ENCODE results near the gene RPRD1B. TPM values are rescaled to one million over a fixed set of nuclear protein-coding genes. Genes with fewer than 3 reads are reported as not detected.

Gene RPRD1B
- total and polyA plus RNA-seq, 7 donors: 10.2 to 31.9 (median 27.2) TPM

DNA sequence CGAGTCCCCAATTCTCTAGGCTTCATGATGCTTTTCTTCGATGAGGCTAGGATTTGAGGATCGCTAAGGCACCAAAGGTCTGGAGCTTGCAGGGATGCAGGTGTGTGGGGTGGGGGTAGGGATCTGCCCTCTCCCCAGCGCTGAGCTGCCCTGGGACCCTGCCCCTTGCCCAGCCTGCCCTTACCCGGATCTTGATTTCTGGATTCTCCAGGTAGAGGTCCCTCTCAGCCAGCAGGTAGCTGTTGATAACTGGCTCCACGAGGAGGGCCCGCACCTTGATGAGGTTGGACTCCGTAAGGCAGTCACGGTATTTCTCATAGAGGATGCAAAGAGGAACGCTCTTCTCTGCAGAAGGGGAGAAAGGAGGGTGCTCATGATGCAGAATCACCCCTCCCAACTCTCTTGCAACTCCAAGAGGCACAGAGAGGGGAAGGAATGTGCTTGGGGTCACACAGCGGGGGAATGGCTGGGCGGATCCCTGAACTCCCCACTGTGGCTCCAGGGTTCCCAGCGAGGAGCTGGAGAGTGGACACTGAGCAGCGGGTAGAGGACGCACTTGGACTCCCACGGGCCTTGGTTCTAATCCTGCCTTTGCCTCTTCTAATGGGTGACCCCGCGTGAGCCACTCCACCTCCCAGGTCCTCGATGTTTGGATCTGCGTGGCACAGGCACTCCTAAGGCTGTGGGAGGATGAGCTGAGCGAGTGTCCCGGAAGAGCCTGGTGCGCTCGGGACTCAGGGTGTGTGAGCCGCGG, 98.8 kb downstream of the RPRD1B start:
- H3K36me3 ChIP-seq: peaks cover 0 to 37% (median 19%) of the 10 kb centered on the region in 4 donors
- H3K4me1 ChIP-seq: peaks cover 0 to 4% (median 1%) of the 10 kb centered on the region in 4 donors
- H3K9me3 ChIP-seq: no peaks in the 10 kb centered on the region
- peak; percentile 48 for DNase-seq
- WGBS, 2 donors: 91 to 94% methylated on average over 26 of the region's 26 CpGs
- no peak overlapping the region for H3K4me3 ChIP-seq
- no peak overlapping the region for H3K27ac ChIP-seq
- intact Hi-C loops (cut with DNase I): no loop called here
- no peak for TF ChIP-seq EP300 (IDR thresholded peaks at IDR 0.05)
- TF ChIP-seq, protein P1, sequence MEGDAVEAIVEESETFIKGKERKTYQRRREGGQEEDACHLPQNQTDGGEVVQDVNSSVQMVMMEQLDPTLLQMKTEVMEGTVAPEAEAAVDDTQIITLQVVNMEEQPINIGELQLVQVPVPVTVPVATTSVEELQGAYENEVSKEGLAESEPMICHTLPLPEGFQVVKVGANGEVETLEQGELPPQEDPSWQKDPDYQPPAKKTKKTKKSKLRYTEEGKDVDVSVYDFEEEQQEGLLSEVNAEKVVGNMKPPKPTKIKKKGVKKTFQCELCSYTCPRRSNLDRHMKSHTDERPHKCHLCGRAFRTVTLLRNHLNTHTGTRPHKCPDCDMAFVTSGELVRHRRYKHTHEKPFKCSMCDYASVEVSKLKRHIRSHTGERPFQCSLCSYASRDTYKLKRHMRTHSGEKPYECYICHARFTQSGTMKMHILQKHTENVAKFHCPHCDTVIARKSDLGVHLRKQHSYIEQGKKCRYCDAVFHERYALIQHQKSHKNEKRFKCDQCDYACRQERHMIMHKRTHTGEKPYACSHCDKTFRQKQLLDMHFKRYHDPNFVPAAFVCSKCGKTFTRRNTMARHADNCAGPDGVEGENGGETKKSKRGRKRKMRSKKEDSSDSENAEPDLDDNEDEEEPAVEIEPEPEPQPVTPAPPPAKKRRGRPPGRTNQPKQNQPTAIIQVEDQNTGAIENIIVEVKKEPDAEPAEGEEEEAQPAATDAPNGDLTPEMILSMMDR (IDR thresholded peaks at IDR 0.05): no peak
- TF ChIP-seq POLR2A (IDR thresholded peaks at IDR 0.05): no peak
- no peak for TF ChIP-seq POLR2AphosphoS5 (IDR thresholded peaks at IDR 0.05)
- no peaks in the 10 kb centered on the region for H3K27me3 ChIP-seq

DNA sequence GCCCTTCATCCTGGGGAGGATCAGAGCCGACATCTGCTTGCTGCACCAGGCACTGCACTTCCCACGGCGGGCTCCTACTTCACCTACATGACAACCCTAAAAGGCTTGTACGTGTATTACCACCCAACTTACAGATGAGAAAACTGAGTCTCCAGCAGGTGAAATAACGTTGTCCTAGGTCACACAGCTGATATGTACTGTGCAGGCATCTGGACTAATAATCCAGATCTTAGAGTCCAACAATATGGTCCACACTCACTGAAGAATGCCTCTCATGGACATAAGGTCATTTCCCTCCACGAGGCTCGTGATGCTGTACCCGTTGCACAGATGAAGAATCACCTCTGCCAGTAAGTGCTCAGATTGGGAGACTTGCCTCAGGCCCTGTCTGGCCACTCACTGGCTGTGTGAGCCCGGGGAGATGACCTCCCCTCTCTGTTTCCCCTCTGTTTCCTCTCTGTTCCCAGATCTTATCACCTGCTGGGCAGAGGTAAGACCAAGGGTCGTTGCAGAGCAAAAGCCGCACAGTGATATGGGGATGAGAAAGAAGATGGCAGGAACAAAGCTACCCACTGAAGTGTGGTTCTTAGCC, 99.5 kb downstream of the RPRD1B start:
- Histone ChIP-seq H3K27ac (no peak overlapping the region), H3K27me3 (no peaks in the 10 kb centered on the region), H3K36me3 (peaks cover 0 to 44% (median 22%) of the 10 kb centered on the region in 4 donors), H3K9me3 (no peaks in the 10 kb centered on the region), H3K4me1 (no peaks in the 10 kb centered on the region), H3K4me3 (no peak overlapping the region)
- TF ChIP-seq EP300 (IDR thresholded peaks at IDR 0.05): no peak
- TF ChIP-seq, protein P1 (IDR thresholded peaks at IDR 0.05): no peak
- no peak for TF ChIP-seq POLR2A (IDR thresholded peaks at IDR 0.05)
- TF ChIP-seq POLR2AphosphoS5 (IDR thresholded peaks at IDR 0.05): no peak
- 81 to 90% methylated on average over 11 of the region's 11 CpGs for WGBS, 2 donors
- DNase-seq: peak; percentile 45
- intact Hi-C loops (cut with DNase I): no loop called here

DNA sequence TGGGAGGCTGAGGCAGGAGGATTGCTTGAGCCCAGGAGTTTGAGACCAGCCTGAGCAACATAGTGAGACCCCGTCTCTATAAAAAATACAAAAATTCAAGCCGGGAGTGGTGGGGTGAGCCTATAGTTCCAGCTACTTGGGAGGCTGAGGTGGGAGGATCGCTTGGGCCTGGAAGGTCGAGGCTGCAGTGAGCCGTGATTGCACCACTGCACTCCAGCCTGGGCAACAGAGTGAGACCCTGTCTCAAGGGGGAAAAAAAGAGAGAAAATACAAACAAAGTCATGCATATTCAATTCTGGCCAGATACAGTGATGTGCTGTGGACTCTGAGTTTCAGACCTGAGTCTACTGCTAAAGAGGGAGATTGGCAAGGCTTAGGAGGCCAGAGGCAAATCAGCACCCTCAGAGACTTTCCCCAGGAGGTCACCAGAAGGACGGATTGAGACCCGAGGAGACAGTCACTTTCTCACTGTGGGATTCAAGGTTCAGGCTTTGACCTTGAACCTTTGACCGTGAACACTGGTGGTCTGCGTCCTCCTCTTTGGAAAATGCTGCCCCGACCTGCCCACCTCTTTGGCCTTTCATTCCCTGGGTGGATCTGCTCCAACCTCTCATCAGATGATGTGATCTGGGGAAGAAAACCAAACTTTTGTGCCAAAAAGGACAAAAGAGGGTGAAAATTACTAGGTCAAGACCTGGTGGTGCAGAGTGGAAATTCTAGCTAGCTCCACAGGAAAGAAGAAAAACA, 100.3 kb downstream of the RPRD1B start:
- DNase-seq: peak; percentile 21
- 92 to 93% methylated on average over 10 of the region's 10 CpGs for WGBS, 2 donors
- Histone ChIP-seq H3K36me3 (peaks cover 0 to 53% (median 26%) of the 10 kb centered on the region in 4 donors), H3K27me3 (no peaks in the 10 kb centered on the region), H3K9me3 (no peaks in the 10 kb centered on the region), H3K27ac (peak overlapping the region in 2 of 4 donors; percentile 7 to 53), H3K4me3 (no peak overlapping the region), H3K4me1 (no peaks in the 10 kb centered on the region)
- TF ChIP-seq, protein P1 (IDR thresholded peaks at IDR 0.05): no peak
- TF ChIP-seq POLR2AphosphoS5 (IDR thresholded peaks at IDR 0.05): no peak
- no peak for TF ChIP-seq POLR2A (IDR thresholded peaks at IDR 0.05)
- no peak for TF ChIP-seq EP300 (IDR thresholded peaks at IDR 0.05)
- intact Hi-C loops (cut with DNase I): no loop called here

DNA sequence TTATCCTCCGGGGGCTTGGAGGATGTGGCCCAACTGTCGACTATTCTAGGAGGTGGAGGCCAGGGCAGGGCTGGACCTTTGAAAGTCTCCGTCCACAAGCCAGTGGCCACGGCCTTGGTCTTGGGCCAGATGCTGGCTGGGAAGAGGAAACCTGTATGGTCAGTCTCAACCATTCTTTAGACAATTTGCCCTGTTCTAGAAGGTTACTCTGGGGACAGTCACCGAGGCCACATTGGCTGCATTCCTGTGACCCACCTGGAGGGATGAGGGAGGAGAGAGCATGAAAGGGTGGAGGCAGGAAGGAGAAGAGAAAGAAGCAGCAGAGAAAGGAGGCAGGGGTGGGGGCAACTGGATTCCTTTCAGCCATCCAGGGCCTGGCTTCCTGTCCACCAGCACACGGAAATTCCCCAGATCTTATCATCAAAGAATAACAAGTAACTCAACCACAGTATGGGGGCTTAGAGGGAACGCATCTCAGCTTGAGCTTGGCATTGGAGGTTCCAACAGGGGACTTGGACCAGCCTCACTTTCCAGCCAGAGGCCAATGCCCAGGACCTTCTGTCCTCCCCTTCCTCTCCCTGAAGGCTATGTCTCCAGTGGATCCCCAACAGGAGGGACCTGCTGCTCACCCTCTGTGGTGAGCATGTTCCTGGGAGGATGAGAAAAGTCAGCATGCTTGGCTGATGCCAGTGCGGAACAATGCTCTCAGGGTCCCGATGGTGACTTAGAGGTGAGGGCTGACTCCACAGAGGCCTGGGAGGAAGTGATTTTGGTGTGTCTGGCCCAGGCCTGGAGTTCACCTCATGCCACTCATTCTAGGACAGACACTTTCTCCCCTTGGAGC, 101.1 kb downstream of the RPRD1B start:
- peaks cover 0 to 61% (median 30%) of the 10 kb centered on the region in 4 donors for H3K36me3 ChIP-seq
- no peaks in the 10 kb centered on the region for H3K4me1 ChIP-seq
- DNase-seq: peak; percentile 51
- no peak overlapping the region for H3K4me3 ChIP-seq
- peak overlapping the region in 2 of 4 donors; percentile 7 to 53 for H3K27ac ChIP-seq
- whole genome bisulfite sequencing, 2 donors: 59 to 78% methylated on average over 9 of the region's 9 CpGs
- intact Hi-C loops (cut with DNase I): no loop called here
- no peaks in the 10 kb centered on the region for H3K9me3 ChIP-seq
- no peak for TF ChIP-seq EP300 (IDR thresholded peaks at IDR 0.05)
- TF ChIP-seq POLR2AphosphoS5 (IDR thresholded peaks at IDR 0.05): no peak
- TF ChIP-seq, protein P1 (IDR thresholded peaks at IDR 0.05): no peak
- no peak for TF ChIP-seq POLR2A (IDR thresholded peaks at IDR 0.05)
- H3K27me3 ChIP-seq: no peaks in the 10 kb centered on the region

Measured in sigmoid colon (tissue), 7 donors.